Fibroblast of lung (primary cell): ENCODE measurements around the gene ZNF423. TPM values are rescaled to one million over a fixed set of nuclear protein-coding genes. Genes with fewer than 3 reads are reported as not detected.

ENCODE experiments used
- DNase-seq, 2 donors: peaks; one replicate each; pipeline versions ENCODE4 v3.0.0 to v3.0.0-alpha.2; 2010; ENCODE audit warnings: low read depth in 2 of 2
- H2AFZ ChIP-seq: 2 replicates; pipeline ENCODE4 v1.5.1; 2012; ENCODE audit warnings: low read length, control low read depth, inconsistent platforms
- H3K27ac ChIP-seq: 2 replicates; pipeline ENCODE4 v1.5.1; 2011; ENCODE audit warnings: low read length, control low read depth; ENCODE audit not compliant: insufficient read depth
- H3K27me3 ChIP-seq: 2 replicates; pipeline ENCODE4 v1.5.1; 2011; ENCODE audit warnings: mild to moderate bottlenecking, low read length; ENCODE audit not compliant: control insufficient read depth, insufficient read depth
- H3K36me3 ChIP-seq: 2 replicates; pipeline ENCODE4 v1.5.1; 2011; ENCODE audit warnings: low read length; ENCODE audit not compliant: control insufficient read depth, insufficient read depth
- H3K4me1 ChIP-seq: 2 replicates; pipeline ENCODE4 v1.5.1; 2011; ENCODE audit warnings: low read length; ENCODE audit not compliant: control insufficient read depth, insufficient read depth; ENCODE audit errors: extremely low read depth
- H3K4me2 ChIP-seq: 2 replicates; pipeline ENCODE4 v1.5.1; 2011; ENCODE audit warnings: low read length, control low read depth; ENCODE audit not compliant: insufficient read depth; ENCODE audit errors: extremely low read depth
- H3K4me3 ChIP-seq, 4 experiments: fragments of 200-600 bp in 1 of 4; sonication (generic) in 1 of 4; replicated peaks in 1 of 4; 2 replicates each; pipeline ENCODE4 v1.5.1; 2011 to 2016; ENCODE audit warnings: low read length in 4 of 4, low read depth in 3 of 4, mild to moderate bottlenecking in 3 of 4, control low read depth in 2 of 4, inconsistent platforms in 1 of 4, mixed read lengths in 1 of 4; ENCODE audit not compliant: insufficient read depth in 1 of 4; ENCODE audit errors: control extremely low read depth in 1 of 4
- H3K79me2 ChIP-seq: 2 replicates; pipeline ENCODE4 v1.5.1; 2012; ENCODE audit warnings: mild to moderate bottlenecking, low read length, inconsistent platforms; ENCODE audit not compliant: control insufficient read depth, insufficient read depth
- H3K9ac ChIP-seq: 2 replicates; pipeline ENCODE4 v1.5.1; 2011; ENCODE audit warnings: mild to moderate bottlenecking, low read length, control low read depth; ENCODE audit not compliant: insufficient read depth
- H3K9me3 ChIP-seq: 2 replicates; pipeline ENCODE4 v1.5.1; 2012; ENCODE audit warnings: low read depth, low read length; ENCODE audit not compliant: control insufficient read depth, insufficient read depth
- H4K20me1 ChIP-seq: 2 replicates; pipeline ENCODE4 v1.5.1; 2011; ENCODE audit warnings: low read length; ENCODE audit not compliant: control insufficient read depth, insufficient read depth; ENCODE audit errors: extremely low read depth
- EZH2 ChIP-seq: IDR thresholded peaks from 2 replicates; pipeline ENCODE4 v1.5.1; 2012; ENCODE audit warnings: low read length, control low read depth, mild to moderate bottlenecking; ENCODE audit errors: missing control alignments
- polyA plus RNA-seq, 2 donors: library from polyadenylated mRNA; depleted of rRNA in 1 of 2; stranded (reverse) in 1 of 2; unstranded in 1 of 2; fragments of >200 nt; gene quantifications; 2 replicates each; pipeline ENCODE4 v1.2.1, GENCODE V29; 2011 to 2012; ENCODE audit warnings: missing spikeins in 1 of 2
- total RNA-seq: library from RNA; depleted of rRNA; stranded (reverse); fragments of >200 nt; gene quantifications from 2 replicates; pipeline ENCODE4 v1.2.1, GENCODE V29; 2014
- TF ChIP-seq, protein P1 (sequence below), 2 donors: IDR thresholded peaks in 1 of 2; conservative IDR thresholded peaks in 1 of 2; 1 replicate in 1 of 2; 2 replicates in 1 of 2; pipeline ENCODE4 v1.5.1; 2011 to 2012; ENCODE audit warnings: low read length in 2 of 2, control low read depth in 1 of 2, inconsistent platforms in 1 of 2, low read depth in 1 of 2, mild to moderate bottlenecking in 1 of 2

ZNF423 gene
- total and polyA plus RNA-seq, 2 donors (not counting 1 experiment from before 2014, with no cell fraction given) = 0.07 to 0.17 TPM

DNA sequence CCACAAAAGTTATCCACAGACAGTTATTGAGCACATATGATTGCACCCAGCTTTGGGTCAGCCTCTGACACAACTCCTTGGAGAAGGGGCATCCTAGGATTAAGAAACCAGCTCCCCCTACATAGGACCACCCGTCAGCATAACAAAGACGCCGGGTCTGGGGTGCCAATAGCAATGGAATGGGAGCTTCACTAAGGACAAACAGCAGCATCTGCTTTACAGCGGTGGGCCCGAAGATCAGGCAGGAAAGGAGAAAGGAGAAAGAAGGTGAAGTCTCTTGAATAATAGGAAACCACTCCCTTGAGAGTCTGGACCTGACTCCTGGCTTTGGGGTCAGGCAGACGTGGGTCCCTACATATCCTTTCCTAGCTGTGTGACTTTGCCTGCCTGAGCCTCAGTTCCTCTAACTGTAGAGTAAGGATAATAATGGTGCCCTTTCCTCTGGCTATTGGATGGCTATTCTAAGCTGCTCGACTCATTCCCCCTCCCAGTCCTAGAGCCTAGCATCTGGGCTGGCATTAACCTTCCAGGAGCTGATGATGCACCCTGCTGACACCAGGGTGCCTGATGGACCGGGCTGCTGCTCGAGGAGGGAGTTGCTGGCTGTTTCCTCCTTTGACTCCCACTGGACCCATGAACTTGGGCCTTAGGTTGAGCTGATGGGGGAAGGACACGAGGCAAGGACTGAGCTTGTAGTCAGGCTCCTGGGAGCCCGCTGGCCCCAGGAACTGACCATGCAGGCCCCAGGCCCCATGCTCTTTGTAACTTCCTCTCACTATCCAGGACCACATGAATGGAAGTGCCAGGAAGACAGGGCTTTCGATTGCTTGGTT is 388.2 kb downstream of the ZNF423 start:
- TF ChIP-seq, protein P1, sequence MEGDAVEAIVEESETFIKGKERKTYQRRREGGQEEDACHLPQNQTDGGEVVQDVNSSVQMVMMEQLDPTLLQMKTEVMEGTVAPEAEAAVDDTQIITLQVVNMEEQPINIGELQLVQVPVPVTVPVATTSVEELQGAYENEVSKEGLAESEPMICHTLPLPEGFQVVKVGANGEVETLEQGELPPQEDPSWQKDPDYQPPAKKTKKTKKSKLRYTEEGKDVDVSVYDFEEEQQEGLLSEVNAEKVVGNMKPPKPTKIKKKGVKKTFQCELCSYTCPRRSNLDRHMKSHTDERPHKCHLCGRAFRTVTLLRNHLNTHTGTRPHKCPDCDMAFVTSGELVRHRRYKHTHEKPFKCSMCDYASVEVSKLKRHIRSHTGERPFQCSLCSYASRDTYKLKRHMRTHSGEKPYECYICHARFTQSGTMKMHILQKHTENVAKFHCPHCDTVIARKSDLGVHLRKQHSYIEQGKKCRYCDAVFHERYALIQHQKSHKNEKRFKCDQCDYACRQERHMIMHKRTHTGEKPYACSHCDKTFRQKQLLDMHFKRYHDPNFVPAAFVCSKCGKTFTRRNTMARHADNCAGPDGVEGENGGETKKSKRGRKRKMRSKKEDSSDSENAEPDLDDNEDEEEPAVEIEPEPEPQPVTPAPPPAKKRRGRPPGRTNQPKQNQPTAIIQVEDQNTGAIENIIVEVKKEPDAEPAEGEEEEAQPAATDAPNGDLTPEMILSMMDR (conservative IDR thresholded peaks at IDR 0.05 in 1 of 2, IDR thresholded peaks at IDR 0.05 in 1 of 2; ENCODE audit: low read depth in 1 of 2, low read length in 2 of 2) = no peak
- no peak for TF ChIP-seq EZH2
- H3K36me3 ChIP-seq = no peaks in the 10 kb centered on the region
- no peak overlapping the region for H3K4me3 ChIP-seq

DNA sequence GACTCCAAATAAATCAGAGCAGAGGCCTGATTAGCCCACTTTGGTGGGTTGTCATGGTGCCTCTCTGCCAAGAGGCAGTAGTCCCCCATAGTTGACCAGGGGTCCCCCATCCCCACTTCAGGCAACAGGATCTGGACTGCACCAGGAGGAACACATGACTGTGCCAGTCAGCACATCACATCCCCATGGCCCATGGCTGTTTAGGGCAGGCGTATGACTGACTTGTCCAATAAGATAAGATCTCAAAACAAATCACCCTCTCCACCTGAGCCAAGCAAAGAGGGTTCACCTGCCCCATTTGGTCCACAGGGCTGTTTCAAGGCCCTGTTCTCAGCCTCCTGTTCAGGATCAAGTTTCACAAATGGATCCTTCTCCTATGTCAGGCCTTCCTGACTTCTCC is 389.0 kb downstream of the ZNF423 start:
- no peaks in the 10 kb centered on the region for H3K9me3 ChIP-seq
- no peak overlapping the region for H3K9ac ChIP-seq
- H3K4me3 ChIP-seq = no peak overlapping the region
- no peak overlapping the region for H3K27ac ChIP-seq
- no peaks in the 10 kb centered on the region for H4K20me1 ChIP-seq
- DNase-seq = no peak
- H3K79me2 ChIP-seq = no peaks in the 10 kb centered on the region
- H2AFZ ChIP-seq = no peak overlapping the region
- no peaks in the 10 kb centered on the region for H3K4me1 ChIP-seq
- H3K27me3 ChIP-seq = no peaks in the 10 kb centered on the region
- no peak overlapping the region for H3K4me2 ChIP-seq
- no peaks in the 10 kb centered on the region for H3K36me3 ChIP-seq
- TF ChIP-seq, protein P1 (conservative IDR thresholded peaks at IDR 0.05 in 1 of 2, IDR thresholded peaks at IDR 0.05 in 1 of 2; ENCODE audit: low read depth in 1 of 2, low read length in 2 of 2) = no peak
- TF ChIP-seq EZH2 = no peak

More for the DNA sequence above, 388.2 kb downstream of the ZNF423 start:
- no peaks in the 10 kb centered on the region for H3K27me3 ChIP-seq
- no peaks in the 10 kb centered on the region for H4K20me1 ChIP-seq
- H3K27ac ChIP-seq = no peak overlapping the region
- no peaks in the 10 kb centered on the region for H3K4me1 ChIP-seq
- no peaks in the 10 kb centered on the region for H3K9me3 ChIP-seq
- no peak for DNase-seq
- H2AFZ ChIP-seq = no peak overlapping the region
- no peaks in the 10 kb centered on the region for H3K79me2 ChIP-seq
- no peak overlapping the region for H3K4me2 ChIP-seq
- no peak overlapping the region for H3K9ac ChIP-seq

DNA sequence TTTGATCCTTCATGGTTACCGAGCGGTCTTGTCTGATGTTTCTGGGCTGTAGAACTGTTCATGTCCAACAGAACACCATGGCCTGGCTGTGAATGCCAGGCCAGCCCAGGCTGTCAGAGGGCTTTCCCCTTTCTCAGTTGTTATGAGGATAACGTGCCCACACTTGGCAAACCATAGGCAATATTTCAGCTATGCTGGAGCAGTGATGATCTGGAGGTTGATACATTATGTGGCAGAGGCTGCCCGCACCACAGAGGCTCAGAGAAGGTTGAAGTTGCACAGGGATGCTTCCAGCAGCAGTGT is 389.4 kb downstream of the ZNF423 start:
- no peaks in the 10 kb centered on the region for H3K4me1 ChIP-seq
- no peaks in the 10 kb centered on the region for H3K27me3 ChIP-seq
- no peaks in the 10 kb centered on the region for H3K36me3 ChIP-seq
- H4K20me1 ChIP-seq = no peaks in the 10 kb centered on the region
- H3K9ac ChIP-seq = no peak overlapping the region
- TF ChIP-seq EZH2 = no peak
- TF ChIP-seq, protein P1 (conservative IDR thresholded peaks at IDR 0.05 in 1 of 2, IDR thresholded peaks at IDR 0.05 in 1 of 2; ENCODE audit: low read depth in 1 of 2, low read length in 2 of 2) = no peak
- H3K4me3 ChIP-seq = no peak overlapping the region
- H3K9me3 ChIP-seq = no peaks in the 10 kb centered on the region
- no peak overlapping the region for H2AFZ ChIP-seq
- no peak overlapping the region for H3K27ac ChIP-seq
- no peak overlapping the region for H3K4me2 ChIP-seq
- no peaks in the 10 kb centered on the region for H3K79me2 ChIP-seq
- DNase-seq = no peak
